COLO829 (cell line): ENCODE results near the gene HIVEP3.
A peak's percentile ranks its signal among the peaks of the same experiment; 100 is the strongest.
"Not testable (repeated sequence)": the region's sequence is repeated elsewhere in the genome, so short reads cannot be mapped to it uniquely, and the experiment has no call there.

Experiments used
- DNase-seq: peaks from one replicate; pipeline ENCODE4 v3.0.0; 2012; ENCODE audit warnings: low spot score

Gene HIVEP3

GRCh38 chr1:41918450-41919043 is at the start of gene HIVEP3:
TSS of gene HIVEP3 (minus strand) at chr1:41918922.
- DNase-seq = peak; percentile 56

GRCh38 chr1:41964400-41964799 is 45.7 kb upstream of the HIVEP3 start:
- no peak for DNase-seq

- no peak for DNase-seq
Measured at GRCh38 chr1:41963636-41964035, 44.9 kb upstream of the HIVEP3 start.

- DNase-seq = no peak
Measured at GRCh38 chr1:41958015-41958673, 39.4 kb upstream of the HIVEP3 start.

DNA sequence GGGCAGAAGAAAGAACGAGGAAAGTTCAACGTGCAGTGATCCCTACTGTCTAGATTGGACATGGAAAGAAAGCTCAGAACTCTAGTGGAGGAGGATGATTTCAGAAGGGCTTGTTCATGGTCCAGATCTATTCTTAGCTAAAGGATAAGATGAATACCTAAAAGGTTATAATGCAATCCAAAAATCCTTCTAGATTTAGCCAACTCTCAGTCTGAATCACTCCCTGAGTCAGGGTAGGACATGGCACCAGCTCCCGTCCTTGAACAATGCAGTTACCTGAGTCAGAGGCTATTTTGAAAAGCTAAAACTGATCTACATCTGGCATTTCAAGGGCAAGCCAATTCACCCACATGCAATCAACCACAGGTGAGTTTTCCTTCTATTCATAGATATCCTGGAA is 38.8 kb upstream of the HIVEP3 start:
- no peak for DNase-seq

- DNase-seq = peak; percentile 89
Measured at GRCh38 chr1:41955461-41956159, 36.9 kb upstream of the HIVEP3 start.

GRCh38 chr1:41954533-41954944 is 35.8 kb upstream of the HIVEP3 start:
- DNase-seq = peak; percentile 77

GRCh38 chr1:41953291-41953690 is 34.6 kb upstream of the HIVEP3 start:
- no peak for DNase-seq

- no peak for DNase-seq
Measured at GRCh38 chr1:41952208-41952607, 33.5 kb upstream of the HIVEP3 start.

- not testable (repeated sequence) for DNase-seq
Measured at GRCh38 chr1:41951492-41951891, 32.8 kb upstream of the HIVEP3 start.

- no peak for DNase-seq
Measured at GRCh38 chr1:41950820-41951219, 32.1 kb upstream of the HIVEP3 start.

- DNase-seq = not testable (repeated sequence)
Measured at GRCh38 chr1:41945946-41946345, 27.2 kb upstream of the HIVEP3 start.

GRCh38 chr1:41943717-41944116 is 25.0 kb upstream of the HIVEP3 start:
- DNase-seq = no peak

DNA sequence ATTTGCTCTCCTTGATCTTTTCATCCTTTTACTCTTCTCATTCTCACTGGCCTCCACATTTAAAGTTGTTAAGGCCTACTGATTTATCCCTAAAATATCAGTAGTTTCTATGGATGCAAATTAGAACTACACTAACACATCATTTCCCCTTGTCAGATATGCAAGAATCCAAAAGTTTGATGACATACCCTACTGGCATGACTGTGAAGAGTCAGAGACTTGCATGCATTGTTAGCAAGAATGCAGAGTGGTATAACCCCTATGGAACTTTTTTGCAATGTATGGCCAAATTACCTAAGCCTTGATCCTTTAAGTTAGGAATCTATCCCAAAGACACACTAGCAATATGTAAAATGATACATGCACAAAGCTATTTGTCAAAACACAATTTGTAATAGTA is 23.6 kb upstream of the HIVEP3 start:
- DNase-seq = no peak

GRCh38 chr1:41941381-41941780 is 22.7 kb upstream of the HIVEP3 start:
- no peak for DNase-seq

DNA sequence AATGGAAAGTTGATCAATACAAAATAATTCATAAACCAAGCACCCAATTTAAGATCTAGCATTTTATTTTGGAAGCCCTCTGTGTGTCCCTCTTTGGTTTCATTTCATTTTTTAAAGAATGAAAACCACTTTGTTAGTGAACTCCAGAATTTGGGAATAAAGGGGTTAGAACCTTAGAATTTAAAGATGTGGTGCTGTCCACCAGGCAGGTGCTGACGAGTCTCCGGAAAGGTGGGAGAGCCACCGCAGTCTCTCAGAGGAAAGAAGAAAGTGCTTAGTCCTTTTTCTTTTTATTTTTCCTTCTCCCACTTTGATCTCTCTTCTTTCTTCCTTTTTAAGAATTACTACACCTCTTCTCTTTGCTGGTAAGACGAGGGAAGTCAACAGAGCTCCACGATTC is 20.5 kb upstream of the HIVEP3 start:
- DNase-seq = no peak

GRCh38 chr1:41936107-41936506 is 17.4 kb upstream of the HIVEP3 start:
- DNase-seq = no peak

GRCh38 chr1:41935226-41935625 is 16.5 kb upstream of the HIVEP3 start:
- DNase-seq = peak; percentile 54

- DNase-seq = no peak
Measured at GRCh38 chr1:41933106-41933505, 14.4 kb upstream of the HIVEP3 start.

DNA sequence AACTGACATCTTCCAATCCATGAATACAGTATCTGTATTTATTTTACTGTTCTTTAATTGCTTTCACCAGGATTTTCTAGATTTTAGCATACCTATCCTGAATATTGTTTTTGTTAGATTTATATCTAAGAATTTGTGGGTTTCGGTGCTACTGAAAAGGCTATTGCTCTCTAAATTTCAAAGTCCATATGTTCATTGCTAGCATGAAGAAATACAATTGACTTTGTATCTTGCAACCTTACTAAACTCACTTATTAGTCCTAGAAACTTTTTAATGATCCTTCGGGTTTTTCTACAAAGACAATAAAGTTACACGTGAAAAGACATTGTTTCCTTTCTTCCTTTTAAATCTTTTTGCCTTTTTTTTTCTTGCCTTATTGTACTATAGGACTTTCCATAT is 12.9 kb upstream of the HIVEP3 start:
- no peak for DNase-seq

- DNase-seq = no peak
Measured at GRCh38 chr1:41927118-41927517, 8.4 kb upstream of the HIVEP3 start.

GRCh38 chr1:41925712-41926111 is 7.0 kb upstream of the HIVEP3 start:
- DNase-seq = no peak

DNA sequence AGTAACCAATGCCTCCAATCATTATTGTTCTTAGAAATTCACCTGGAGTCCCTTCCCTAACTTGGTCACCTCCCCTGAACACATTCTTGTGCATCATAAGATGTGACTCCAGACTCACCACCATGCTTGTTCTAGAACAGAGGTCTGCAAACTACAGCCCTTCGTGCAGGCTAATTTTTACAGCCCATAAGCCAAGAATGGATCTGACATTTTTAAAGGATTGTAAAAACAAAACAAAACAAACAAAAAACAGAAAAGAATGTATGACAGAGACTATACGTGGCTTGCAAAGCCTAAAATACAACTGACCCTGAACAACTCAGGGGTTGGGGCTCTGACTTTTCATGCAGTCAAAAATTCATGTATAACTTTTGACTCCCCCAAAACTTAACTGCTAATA is 6.2 kb upstream of the HIVEP3 start:
- DNase-seq = no peak
